GM23338 (cell line): ENCODE data around the gene FAM219A. TPM values are rescaled to one million over a fixed set of nuclear protein-coding genes. Genes with fewer than 3 reads are reported as not detected.

ENCODE experiments used
- ATAC-seq: fragments of 200-7000 bp; cut with Tn5 transposase; 3 replicates; pipeline ENCODE4 v1.9.1; 2020
- DNase-seq: peaks from one replicate; pipeline ENCODE4 v3.0.0-alpha.2; 2015; ENCODE audit warnings: low spot score
- H2AFZ ChIP-seq: fragments of 200-600 bp; sonication (generic); 2 replicates; pipeline ENCODE4 v1.8.0; 2016; ENCODE audit warnings: antibody characterized with exemption, mild to moderate bottlenecking, moderate library complexity
- H3F3A ChIP-seq: fragments of 200-600 bp; sonication (generic); replicated peaks from 2 replicates; pipeline ENCODE4 v1.8.0; 2017; ENCODE audit warnings: antibody characterized with exemption, mixed run types, low read depth
- H3K27ac ChIP-seq: fragments of 200-600 bp; sonication (generic); 2 replicates; pipeline ENCODE4 v1.6.1; 2016; ENCODE audit warnings: low read depth
- H3K27me3 ChIP-seq: fragments of 200-600 bp; sonication (generic); 2 replicates; pipeline ENCODE4 v1.8.0; 2016; ENCODE audit warnings: mild to moderate bottlenecking, mixed run types, moderate library complexity; ENCODE audit not compliant: insufficient read depth
- H3K36me3 ChIP-seq: fragments of 200-600 bp; sonication (generic); 2 replicates; pipeline ENCODE4 v1.8.0; 2016; ENCODE audit warnings: mild to moderate bottlenecking; ENCODE audit not compliant: insufficient read depth
- H3K4me1 ChIP-seq: fragments of 200-600 bp; sonication (generic); 2 replicates; pipeline ENCODE4 v1.8.0; 2016; ENCODE audit warnings: mild to moderate bottlenecking, moderate library complexity; ENCODE audit not compliant: insufficient read depth
- H3K4me2 ChIP-seq: fragments of 200-600 bp; sonication (generic); 2 replicates; pipeline ENCODE4 v1.7.1; 2017; ENCODE audit warnings: mixed run types
- H3K4me3 ChIP-seq: fragments of 200-600 bp; sonication (generic); 2 replicates; pipeline ENCODE4 v1.6.1; 2016; ENCODE audit warnings: mixed run types
- H3K79me2 ChIP-seq: fragments of 200-600 bp; sonication (generic); replicated peaks from 2 replicates; pipeline ENCODE4 v1.8.0; 2017; ENCODE audit warnings: mild to moderate bottlenecking; ENCODE audit not compliant: insufficient read depth
- H3K9me2 ChIP-seq: fragments of 200-600 bp; sonication (generic); 2 replicates; pipeline ENCODE4 v1.8.0; 2017; ENCODE audit not compliant: insufficient read depth
- H4K20me1 ChIP-seq: fragments of 200-600 bp; sonication (generic); replicated peaks from 2 replicates; pipeline ENCODE4 v1.8.0; 2017; ENCODE audit warnings: mild to moderate bottlenecking; ENCODE audit not compliant: insufficient read depth
- H3K27ac Mint-ChIP-seq: 2 replicates; pipeline ENCODE4 v1.8.0; 2020; ENCODE audit warnings: inconsistent platforms, mild to moderate bottlenecking, moderate library complexity, mixed read lengths
- H3K27me3 Mint-ChIP-seq: 3 replicates; pipeline ENCODE4 v1.8.0; 2022; ENCODE audit warnings: low read depth, mild to moderate bottlenecking, moderate library complexity, mixed read lengths, inconsistent platforms; ENCODE audit not compliant: insufficient read depth, poor library complexity
- H3K36me3 Mint-ChIP-seq: 3 replicates; pipeline ENCODE4 v1.8.0; 2021; ENCODE audit warnings: low read depth, mild to moderate bottlenecking, inconsistent platforms, moderate library complexity, mixed read lengths
- H3K4me1 Mint-ChIP-seq: 3 replicates; pipeline ENCODE4 v1.8.0; 2020; ENCODE audit warnings: mild to moderate bottlenecking, inconsistent platforms, mixed read lengths
- H3K4me3 Mint-ChIP-seq: 3 replicates; pipeline ENCODE4 v1.8.0; 2021; ENCODE audit warnings: moderate library complexity, mild to moderate bottlenecking, inconsistent platforms, mixed read lengths
- H3K9me3 Mint-ChIP-seq: 3 replicates; pipeline ENCODE4 v1.8.0; 2020; ENCODE audit warnings: moderate library complexity, mild to moderate bottlenecking, inconsistent platforms, mixed read lengths
- CREB1 ChIP-seq: fragments of 250-450 bp; sonication (Bioruptor Pico); IDR thresholded peaks from 2 replicates; pipeline ENCODE4 v1.5.0; 2020; ENCODE audit warnings: low read depth, mild to moderate bottlenecking, moderate library complexity
- CTCF ChIP-seq, 2 experiments: fragments of 200-600 bp in 1 of 2; sonication (generic) in 1 of 2; conservative IDR thresholded peaks; 2 replicates each; pipeline versions ENCODE4 v1.5.1 to v1.6.1; 2016 to 2017; ENCODE audit warnings: antibody characterized with exemption in 2 of 2, low read depth in 2 of 2, mild to moderate bottlenecking in 2 of 2, moderate library complexity in 1 of 2
- EZH2 ChIP-seq: fragments of 200-600 bp; sonication (generic); IDR thresholded peaks from one replicate; pipeline ENCODE4 v1.8.0; 2017; ENCODE audit warnings: antibody characterized with exemption, mild to moderate bottlenecking, low read depth; ENCODE audit not compliant: unreplicated experiment
- NANOG ChIP-seq: IDR thresholded peaks from 2 replicates; pipeline ENCODE4 v1.6.1; 2016; ENCODE audit warnings: antibody characterized with exemption, borderline replicate concordance
- POLR2AphosphoS5 ChIP-seq: IDR thresholded peaks from 2 replicates; pipeline ENCODE4 v1.6.1; 2016; ENCODE audit warnings: antibody characterized with exemption, low read depth
- polyA plus RNA-seq: library from polyadenylated mRNA; unstranded; fragments of >200 nt; fragmentation: Nextera tagmentation; extraction: Ambion mirVana; gene quantifications from 2 replicates; pipeline ENCODE4 v1.2.1, GENCODE V29; 2016
- total RNA-seq: library from RNA; depleted of rRNA; stranded (reverse); fragments of >200 nt; shearing (Covaris generic); gene quantifications from 2 replicates; pipeline ENCODE4 v1.2.3, GENCODE V29; 2014

The FAM219A gene
- total and polyA plus RNA-seq, 2 experiments from 2014 or later, result 3.8 to 7.2 TPM

- TF ChIP-seq CTCF (conservative IDR thresholded peaks at IDR 0.05; ENCODE audit: low read depth in 2 of 2) (no peak), POLR2AphosphoS5 (no peak), CREB1 (CRISPR knock-in tag) (no peak), NANOG (no peak)
These were observed 29.9 kb downstream of the FAM219A start (continued) for GRCh38 chr9:34428325-34428958.

- no peak overlapping the region for H3K27ac ChIP-seq
- TF ChIP-seq CTCF (conservative IDR thresholded peaks at IDR 0.05; ENCODE audit: low read depth in 2 of 2), result peak; percentile 28 to 47; a peak in 3 of 4 replicates
- TF ChIP-seq EZH2, result no peak
- peak; percentile 82 for DNase-seq
These were observed 31.9 kb downstream of the FAM219A start for GRCh38 chr9:34426347-34427074.

More at GRCh38 chr9:34426347-34427074, 31.9 kb downstream of the FAM219A start:
- Mint-ChIP-seq H3K36me3 (no peaks in the 10 kb centered on the region), H3K4me3 (no peak overlapping the region), H3K27me3 (peaks cover 10% of the 10 kb centered on the region), H3K9me3 (no peaks in the 10 kb centered on the region; the same call in 2 of the 3 replicates), H3K27ac (no peak overlapping the region), H3K4me1 (peaks cover 14% of the 10 kb centered on the region)
- Histone ChIP-seq H2AFZ (no peak overlapping the region), H3K36me3 (no peaks in the 10 kb centered on the region), H3K4me2 (peak overlapping the region; percentile 53; the same call in 1 of the 2 replicates), H3K27me3 (no peaks in the 10 kb centered on the region), H3K79me2 (no peaks in the 10 kb centered on the region), H3K9me2 (no peaks in the 10 kb centered on the region), H3K4me3 (no peak overlapping the region), H3F3A (no peaks in the 10 kb centered on the region), H4K20me1 (peaks cover 8% of the 10 kb centered on the region; the same call in 1 of the 2 replicates), H3K4me1 (0 out of 2 replicates have a peak, but pooled peaks cover 3% of the 10 kb centered on the region)
- ATAC-seq, result peak; percentile 85
